ENCODE measurements around the gene ANAPC2. TPM values are rescaled to one million over a fixed set of nuclear protein-coding genes. Genes with fewer than 3 reads are reported as not detected.

The ANAPC2 gene
- total RNA-seq, 2 experiments from 2014 or later, result 144 to 149 TPM

DNA sequence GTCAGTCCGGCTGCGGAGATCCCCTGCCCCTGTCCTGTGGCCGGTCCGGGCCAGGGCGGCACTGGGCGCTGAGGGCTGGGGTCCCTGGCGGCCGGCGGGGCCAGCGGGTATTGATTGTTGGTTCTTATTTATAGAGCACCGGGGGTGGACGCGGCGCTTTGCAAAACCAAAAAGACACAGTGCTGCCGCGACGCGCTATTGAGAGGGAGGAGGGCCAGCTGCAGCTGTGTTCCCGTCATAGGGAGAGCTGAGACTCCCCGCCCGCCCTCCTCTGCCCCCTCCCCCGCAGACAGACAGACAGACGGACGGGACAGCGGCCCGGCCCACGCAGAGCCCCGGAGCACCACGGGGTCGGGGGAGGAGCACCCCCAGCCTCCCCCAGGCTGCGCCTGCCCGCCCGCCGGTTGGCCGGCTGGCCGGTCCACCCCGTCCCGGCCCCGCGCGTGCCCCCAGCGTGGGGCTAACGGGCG is 21.0 kb downstream of the ANAPC2 start:
- Mint-ChIP-seq H3K36me3 (ENCODE audit: low read depth) (no peaks in the 10 kb centered on the region), H3K9me3 (no peaks in the 10 kb centered on the region), H3K4me1 (ENCODE audit: low read depth) (no peaks in the 10 kb centered on the region), H3K4me3 (no peak overlapping the region), H3K27me3 (peaks cover 50% of the 10 kb centered on the region), H3K27ac (no peak overlapping the region)
- DNase-seq (no peak), ATAC-seq (ENCODE audit: poor library complexity) (no peak)
- TF ChIP-seq, protein P1, sequence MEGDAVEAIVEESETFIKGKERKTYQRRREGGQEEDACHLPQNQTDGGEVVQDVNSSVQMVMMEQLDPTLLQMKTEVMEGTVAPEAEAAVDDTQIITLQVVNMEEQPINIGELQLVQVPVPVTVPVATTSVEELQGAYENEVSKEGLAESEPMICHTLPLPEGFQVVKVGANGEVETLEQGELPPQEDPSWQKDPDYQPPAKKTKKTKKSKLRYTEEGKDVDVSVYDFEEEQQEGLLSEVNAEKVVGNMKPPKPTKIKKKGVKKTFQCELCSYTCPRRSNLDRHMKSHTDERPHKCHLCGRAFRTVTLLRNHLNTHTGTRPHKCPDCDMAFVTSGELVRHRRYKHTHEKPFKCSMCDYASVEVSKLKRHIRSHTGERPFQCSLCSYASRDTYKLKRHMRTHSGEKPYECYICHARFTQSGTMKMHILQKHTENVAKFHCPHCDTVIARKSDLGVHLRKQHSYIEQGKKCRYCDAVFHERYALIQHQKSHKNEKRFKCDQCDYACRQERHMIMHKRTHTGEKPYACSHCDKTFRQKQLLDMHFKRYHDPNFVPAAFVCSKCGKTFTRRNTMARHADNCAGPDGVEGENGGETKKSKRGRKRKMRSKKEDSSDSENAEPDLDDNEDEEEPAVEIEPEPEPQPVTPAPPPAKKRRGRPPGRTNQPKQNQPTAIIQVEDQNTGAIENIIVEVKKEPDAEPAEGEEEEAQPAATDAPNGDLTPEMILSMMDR (IDR thresholded peaks at IDR 0.05), result no peak
- no peak overlapping the region for H3K4me3 ChIP-seq (ENCODE audit: low read length)
- no peaks in the 10 kb centered on the region for H3K36me3 ChIP-seq (ENCODE audit: insufficient read depth, low read length)
- no peak overlapping the region for H3K27ac ChIP-seq (ENCODE audit: low read depth in 1 of 2, low read length in 2 of 2)
- intact Hi-C loops (cut with DNase I, micrococcal nuclease), result no loop called here
- POLR2A ChIA-PET, result no interaction called here
- peaks cover 0 to 43% of the 10 kb centered on the region in 2 experiments for H3K9me3 ChIP-seq (ENCODE audit: control insufficient read depth in 1 of 2, insufficient read depth in 1 of 2, low read length in 2 of 2)
- CTCF ChIA-PET, result no interaction called here
- peaks cover 12% of the 10 kb centered on the region for H3K4me1 ChIP-seq (ENCODE audit: insufficient read depth, low read length)
- H3K27me3 ChIP-seq (ENCODE audit: control insufficient read depth in 1 of 2, insufficient read depth in 2 of 2, low read length in 2 of 2), result peaks cover 66 to 85% of the 10 kb centered on the region in 2 experiments

DNA sequence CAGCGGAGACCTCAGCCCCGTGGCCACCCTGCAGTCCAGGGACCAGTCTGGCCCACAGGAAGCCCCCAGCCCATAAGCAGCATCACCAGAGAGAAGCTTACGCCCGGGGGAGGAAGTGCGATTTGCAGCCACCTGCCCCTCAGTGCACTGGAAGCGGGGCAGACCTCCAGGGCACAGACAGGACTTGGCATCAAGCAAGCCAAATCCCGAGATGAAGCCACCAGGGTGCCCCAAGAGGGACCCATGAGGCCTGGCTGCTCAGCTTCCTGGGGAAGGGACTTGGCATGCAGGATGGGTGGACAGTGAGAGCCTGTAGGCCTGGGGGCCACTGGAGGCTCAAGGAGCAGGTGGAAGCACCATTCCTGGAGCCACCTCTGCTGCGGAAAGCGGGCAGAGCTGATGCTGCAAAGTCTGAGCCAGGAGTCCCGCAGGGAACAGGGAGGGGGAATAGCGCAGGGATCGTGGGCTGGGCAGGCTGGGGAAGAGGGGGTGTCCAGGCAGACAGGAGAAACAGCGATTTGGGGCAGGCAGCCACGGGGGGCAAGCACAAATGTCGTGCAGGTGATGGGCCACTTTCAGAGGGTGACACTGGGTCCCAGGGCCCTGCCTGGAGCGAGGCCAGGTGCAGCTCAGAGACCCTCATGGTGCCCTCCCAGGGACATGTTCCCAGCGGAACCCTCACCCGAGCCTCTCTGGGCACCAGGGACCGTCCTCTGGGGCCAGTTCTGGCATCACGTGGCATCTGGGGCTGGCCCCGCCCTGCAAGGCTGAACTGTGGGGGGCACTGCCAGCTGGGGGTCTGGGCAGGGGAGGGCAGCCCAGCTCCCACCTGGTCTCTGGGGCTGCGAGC is 21.8 kb downstream of the ANAPC2 start:
- DNase-seq (no peak), ATAC-seq (ENCODE audit: poor library complexity) (no peak)
- H3K4me3 ChIP-seq (ENCODE audit: low read length), result no peak overlapping the region
- H3K27me3 ChIP-seq (ENCODE audit: control insufficient read depth in 1 of 2, insufficient read depth in 2 of 2, low read length in 2 of 2), result peaks cover 59 to 82% of the 10 kb centered on the region in 2 experiments
- H3K4me1 ChIP-seq (ENCODE audit: insufficient read depth, low read length), result peaks cover 13% of the 10 kb centered on the region
- Mint-ChIP-seq H3K27me3 (peaks cover 53% of the 10 kb centered on the region), H3K9me3 (no peaks in the 10 kb centered on the region), H3K27ac (no peak overlapping the region), H3K4me1 (ENCODE audit: low read depth) (no peaks in the 10 kb centered on the region), H3K36me3 (ENCODE audit: low read depth) (no peaks in the 10 kb centered on the region), H3K4me3 (peak overlapping the region; percentile 15)
- TF ChIP-seq, protein P1 (IDR thresholded peaks at IDR 0.05), result no peak
- intact Hi-C loops (cut with DNase I, micrococcal nuclease), result no loop called here
- ChIA-PET CTCF (no interaction called here), POLR2A (no interaction called here)
- no peaks in the 10 kb centered on the region for H3K36me3 ChIP-seq (ENCODE audit: insufficient read depth, low read length)
- peaks cover 0 to 36% of the 10 kb centered on the region in 2 experiments for H3K9me3 ChIP-seq (ENCODE audit: control insufficient read depth in 1 of 2, insufficient read depth in 1 of 2, low read length in 2 of 2)
- H3K27ac ChIP-seq (ENCODE audit: low read depth in 1 of 2, low read length in 2 of 2), result no peak overlapping the region

DNA sequence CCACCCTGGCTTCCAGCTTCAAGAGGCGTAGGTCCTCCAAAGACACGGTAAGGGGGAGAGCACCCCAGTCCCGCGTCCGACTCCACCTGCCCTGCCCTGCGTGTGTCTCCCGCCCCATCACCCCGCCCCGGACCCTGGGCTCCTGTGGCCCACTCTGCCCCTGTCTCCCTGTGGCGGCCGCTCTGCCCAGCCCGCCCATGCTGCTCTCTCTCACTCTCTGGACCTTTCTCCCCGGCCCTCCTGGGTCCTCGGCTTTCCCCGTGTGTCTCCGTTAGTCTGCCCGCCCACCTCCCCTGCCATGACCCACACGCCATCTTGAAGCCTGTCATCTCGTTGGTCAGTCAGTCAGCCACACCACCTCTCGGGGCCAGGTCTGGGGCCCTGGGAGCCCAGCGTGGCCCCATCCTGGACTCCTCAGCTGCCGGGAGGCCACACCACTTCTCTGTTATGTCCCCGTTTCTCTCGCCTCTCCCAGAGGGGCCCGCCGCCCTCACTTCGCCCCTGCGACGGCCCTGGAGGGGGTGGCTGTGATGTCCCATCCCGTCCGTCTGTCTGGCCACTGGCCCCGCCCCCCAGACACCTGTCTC is 23.0 kb downstream of the ANAPC2 start:
- H3K36me3 Mint-ChIP-seq (ENCODE audit: low read depth), result no peaks in the 10 kb centered on the region
- H3K9me3 Mint-ChIP-seq, result no peaks in the 10 kb centered on the region
- no peak overlapping the region for H3K4me3 ChIP-seq (ENCODE audit: low read length)
- H3K27ac ChIP-seq (ENCODE audit: low read depth in 1 of 2, low read length in 2 of 2), result no peak overlapping the region
- CTCF ChIA-PET, result no interaction called here
- H3K27ac Mint-ChIP-seq, result no peak overlapping the region
- peaks cover 13% of the 10 kb centered on the region for H3K4me1 ChIP-seq (ENCODE audit: insufficient read depth, low read length)
- peaks cover 0 to 31% of the 10 kb centered on the region in 2 experiments for H3K9me3 ChIP-seq (ENCODE audit: control insufficient read depth in 1 of 2, insufficient read depth in 1 of 2, low read length in 2 of 2)
- TF ChIP-seq, protein P1 (IDR thresholded peaks at IDR 0.05), result no peak
- no peaks in the 10 kb centered on the region for H3K4me1 Mint-ChIP-seq (ENCODE audit: low read depth)
- H3K36me3 ChIP-seq (ENCODE audit: insufficient read depth, low read length), result no peaks in the 10 kb centered on the region
- ATAC-seq (ENCODE audit: poor library complexity) (no peak), DNase-seq (no peak)
- no peak overlapping the region for H3K4me3 Mint-ChIP-seq
- POLR2A ChIA-PET, result no interaction called here
- peaks cover 46 to 73% of the 10 kb centered on the region in 2 experiments for H3K27me3 ChIP-seq (ENCODE audit: control insufficient read depth in 1 of 2, insufficient read depth in 2 of 2, low read length in 2 of 2)
- intact Hi-C loops (cut with DNase I, micrococcal nuclease), result no loop called here
- H3K27me3 Mint-ChIP-seq, result peaks cover 50% of the 10 kb centered on the region

Data from CD4-positive, alpha-beta T cell (primary cell).